Measurements from ENCODE around the gene CHMP1B.

DNA sequence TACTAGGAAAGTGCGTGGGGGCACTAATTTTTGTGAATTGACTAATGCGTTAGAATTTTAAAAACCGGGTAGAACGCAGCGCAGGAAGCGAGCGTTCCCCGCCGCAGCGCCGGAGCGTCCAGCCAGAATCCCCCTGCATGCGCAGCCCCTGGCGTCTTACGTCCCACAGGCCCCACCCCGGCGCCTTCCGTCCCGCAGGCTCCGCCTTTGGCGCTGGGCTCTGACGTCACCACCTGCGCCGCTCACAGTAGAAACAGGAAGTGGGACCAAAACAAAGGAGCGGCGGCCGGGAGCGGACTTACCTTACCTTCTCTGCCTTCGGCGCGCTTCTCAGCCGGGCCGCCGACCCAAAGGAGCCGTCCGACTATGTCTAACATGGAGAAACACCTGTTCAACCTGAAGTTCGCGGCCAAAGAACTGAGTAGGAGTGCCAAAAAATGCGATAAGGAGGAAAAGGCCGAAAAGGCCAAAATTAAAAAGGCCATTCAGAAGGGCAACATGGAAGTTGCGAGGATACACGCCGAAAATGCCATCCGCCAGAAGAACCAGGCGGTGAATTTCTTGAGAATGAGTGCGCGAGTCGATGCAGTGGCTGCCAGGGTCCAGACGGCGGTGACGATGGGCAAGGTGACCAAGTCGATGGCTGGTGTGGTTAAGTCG, at the start of gene CHMP1B:
- TF ChIP-seq EZH2 (IDR thresholded peaks at IDR 0.05; ENCODE audit: insufficient read depth, poor library complexity, severe bottlenecking) (no peak), EZH2phosphoT487 (IDR thresholded peaks at IDR 0.05; ENCODE audit: insufficient read depth, low read depth) (0 out of 2 replicates have a peak, but pooled peaks have one; percentile 13)

All from GM23248 (cell line).